Thoracic aorta (tissue), 2 donors: ENCODE data around the gene NMNAT2. TPM values are rescaled to one million over a fixed set of nuclear protein-coding genes. Genes with fewer than 3 reads are reported as not detected.

Experiments
- ATAC-seq: fragments of 150-250 bp; one replicate; pipeline ENCODE4 v1.8.0; 2017; ENCODE audit warnings: low read depth; ENCODE audit not compliant: insufficient number of reproducible peaks, low FRiP score
- DNase-seq: peaks from one replicate; pipeline ENCODE4 v3.0.0-alpha.2; 2020; ENCODE audit warnings: low spot score
- H3K27ac ChIP-seq, 2 donors: fragments of 200-600 bp; sonication (generic); 1 replicate in 1 of 2; 2 replicates in 1 of 2; pipeline ENCODE4 v1.5.1; 2016; ENCODE audit warnings: mild to moderate bottlenecking in 2 of 2, moderate library complexity in 2 of 2
- H3K27me3 ChIP-seq: fragments of 200-600 bp; sonication (generic); replicated peaks from 2 replicates; pipeline ENCODE4 v1.6.0; 2016; ENCODE audit warnings: mild to moderate bottlenecking; ENCODE audit not compliant: insufficient read depth
- H3K36me3 ChIP-seq: fragments of 200-600 bp; sonication (generic); one replicate; pipeline ENCODE4 v1.5.1; 2016
- H3K4me1 ChIP-seq, 2 donors: fragments of 200-600 bp; sonication (generic); 1 replicate in 1 of 2; 2 replicates in 1 of 2; pipeline versions ENCODE4 v1.5.1 to v1.6.0; 2016; ENCODE audit warnings: low read depth in 2 of 2, mild to moderate bottlenecking in 1 of 2; ENCODE audit not compliant: control insufficient read depth in 1 of 2
- H3K4me3 ChIP-seq: fragments of 200-600 bp; sonication (generic); 2 replicates; pipeline ENCODE4 v1.5.1; 2016; ENCODE audit warnings: mild to moderate bottlenecking
- H3K9me3 ChIP-seq: fragments of 200-600 bp; sonication (generic); 2 replicates; pipeline ENCODE4 v1.5.1; 2016
- total RNA-seq, 2 donors: library from RNA; depleted of rRNA; stranded (reverse); fragments of >200 nt; gene quantifications; one replicate each; pipeline versions ENCODE4 v1.1.0 to v1.2.3, GENCODE V29; 2016
- TF ChIP-seq, protein P1 (sequence below): fragments of 200-600 bp; sonication (generic); IDR thresholded peaks from one replicate; pipeline ENCODE4 v1.5.1; 2019; ENCODE audit warnings: antibody characterized with exemption

NMNAT2 gene
- total RNA-seq, 2 donors from 2014 or later = 0.68 to 1.1 TPM

DNA sequence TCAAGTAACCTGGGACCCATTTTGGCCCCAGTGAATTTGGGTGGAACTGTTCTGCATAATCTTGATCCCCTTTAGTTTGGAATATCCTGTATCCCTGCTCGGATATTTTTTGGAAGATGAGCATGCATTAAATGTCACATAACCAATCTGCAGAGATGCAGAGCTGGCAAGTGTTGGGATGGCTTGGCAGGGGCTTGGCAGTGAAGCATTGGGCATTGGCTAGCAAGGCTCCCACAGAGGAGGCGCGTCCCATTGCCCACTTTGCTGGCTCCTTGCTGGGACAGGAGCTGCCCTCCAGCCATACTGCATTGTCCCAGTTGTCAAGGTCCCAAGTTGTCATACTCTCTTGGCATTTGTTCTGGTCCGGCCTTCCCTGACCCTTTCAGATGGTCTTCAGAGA lies 202.2 kb downstream of the NMNAT2 start:
- Histone ChIP-seq H3K4me1 (peaks cover 5 to 27% of the 10 kb centered on the region in 2 donors), H3K27me3 (no peaks in the 10 kb centered on the region), H3K27ac (no peak overlapping the region), H3K36me3 (no peaks in the 10 kb centered on the region), H3K9me3 (no peaks in the 10 kb centered on the region), H3K4me3 (no peak overlapping the region)
- no peak for ATAC-seq
- TF ChIP-seq, protein P1, sequence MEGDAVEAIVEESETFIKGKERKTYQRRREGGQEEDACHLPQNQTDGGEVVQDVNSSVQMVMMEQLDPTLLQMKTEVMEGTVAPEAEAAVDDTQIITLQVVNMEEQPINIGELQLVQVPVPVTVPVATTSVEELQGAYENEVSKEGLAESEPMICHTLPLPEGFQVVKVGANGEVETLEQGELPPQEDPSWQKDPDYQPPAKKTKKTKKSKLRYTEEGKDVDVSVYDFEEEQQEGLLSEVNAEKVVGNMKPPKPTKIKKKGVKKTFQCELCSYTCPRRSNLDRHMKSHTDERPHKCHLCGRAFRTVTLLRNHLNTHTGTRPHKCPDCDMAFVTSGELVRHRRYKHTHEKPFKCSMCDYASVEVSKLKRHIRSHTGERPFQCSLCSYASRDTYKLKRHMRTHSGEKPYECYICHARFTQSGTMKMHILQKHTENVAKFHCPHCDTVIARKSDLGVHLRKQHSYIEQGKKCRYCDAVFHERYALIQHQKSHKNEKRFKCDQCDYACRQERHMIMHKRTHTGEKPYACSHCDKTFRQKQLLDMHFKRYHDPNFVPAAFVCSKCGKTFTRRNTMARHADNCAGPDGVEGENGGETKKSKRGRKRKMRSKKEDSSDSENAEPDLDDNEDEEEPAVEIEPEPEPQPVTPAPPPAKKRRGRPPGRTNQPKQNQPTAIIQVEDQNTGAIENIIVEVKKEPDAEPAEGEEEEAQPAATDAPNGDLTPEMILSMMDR = no peak
- DNase-seq = no peak

GRCh38 chr1:183215076-183215720 lies 203.0 kb downstream of the NMNAT2 start:
- Histone ChIP-seq H3K9me3 (no peaks in the 10 kb centered on the region), H3K4me1 (peaks cover 5 to 27% of the 10 kb centered on the region in 2 donors), H3K27me3 (no peaks in the 10 kb centered on the region), H3K36me3 (no peaks in the 10 kb centered on the region), H3K4me3 (no peak overlapping the region), H3K27ac (no peak overlapping the region)
- DNase-seq (no peak), ATAC-seq (no peak)
- TF ChIP-seq, protein P1 = no peak

- DNase-seq (no peak), ATAC-seq (no peak)
- no peaks in the 10 kb centered on the region for H3K27me3 ChIP-seq
- peaks cover 5 to 23% of the 10 kb centered on the region in 2 donors for H3K4me1 ChIP-seq
- TF ChIP-seq, protein P1 = no peak
- no peaks in the 10 kb centered on the region for H3K9me3 ChIP-seq
- no peaks in the 10 kb centered on the region for H3K36me3 ChIP-seq
- no peak overlapping the region for H3K4me3 ChIP-seq
- H3K27ac ChIP-seq = no peak overlapping the region
These were observed 203.9 kb downstream of the NMNAT2 start for GRCh38 chr1:183214021-183214970.

DNA sequence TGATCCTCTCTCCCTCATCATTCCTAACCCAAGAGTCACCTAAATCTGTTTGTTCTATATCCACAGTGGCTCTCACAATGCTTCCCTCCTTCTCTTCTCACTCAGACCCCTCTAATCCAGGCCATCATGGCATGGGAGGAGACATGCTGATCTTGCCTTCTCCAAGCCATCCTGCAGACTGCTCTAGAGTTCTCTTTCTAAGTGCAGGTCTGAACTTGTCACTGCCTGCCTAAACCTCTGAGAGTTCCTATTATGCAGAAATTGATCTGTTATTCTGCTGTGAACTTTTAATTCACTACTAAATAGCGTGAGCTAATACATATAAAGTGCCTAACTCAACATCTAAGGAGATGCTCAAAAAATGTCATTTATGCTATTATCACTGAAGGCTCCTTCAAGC lies 205.3 kb downstream of the NMNAT2 start:
- no peaks in the 10 kb centered on the region for H3K27me3 ChIP-seq
- no peak overlapping the region for H3K27ac ChIP-seq
- ATAC-seq (no peak), DNase-seq (no peak)
- peaks cover 0 to 9% of the 10 kb centered on the region in 2 donors for H3K4me1 ChIP-seq
- H3K9me3 ChIP-seq = no peaks in the 10 kb centered on the region
- no peak overlapping the region for H3K4me3 ChIP-seq
- TF ChIP-seq, protein P1 = no peak
- no peaks in the 10 kb centered on the region for H3K36me3 ChIP-seq

GRCh38 chr1:183210681-183211080 lies 207.5 kb downstream of the NMNAT2 start:
- ATAC-seq (no peak), DNase-seq (no peak)
- H3K4me3 ChIP-seq = no peak overlapping the region

More at GRCh38 chr1:183210681-183211080, 207.5 kb downstream of the NMNAT2 start:
- H3K4me1 ChIP-seq = peaks cover 0 to 2% of the 10 kb centered on the region in 2 donors
- H3K27me3 ChIP-seq = no peaks in the 10 kb centered on the region
- no peak overlapping the region for H3K27ac ChIP-seq
- H3K36me3 ChIP-seq = no peaks in the 10 kb centered on the region
- H3K9me3 ChIP-seq = no peaks in the 10 kb centered on the region
- TF ChIP-seq, protein P1 = no peak
